Activated B cell treated with CpG ODN at 0.5 μM for 24 hours (primary cell): Measurements from ENCODE around the gene KIAA1671. TPM values are rescaled to one million over a fixed set of nuclear protein-coding genes. Genes with fewer than 3 reads are reported as not detected.

Experiments
- ATAC-seq: fragments of 200-7000 bp; cut with Tn5 transposase; one replicate; pipeline ENCODE4 v1.10.0; 2021; ENCODE audit warnings: low read depth, mild to moderate bottlenecking, moderate library complexity
- CTCF ChIA-PET: fragments of 350-600 bp; sonication (Branson Sonifier 250); formaldehyde crosslinking; loops from one replicate; lab custom pipeline; 2021; ENCODE audit warnings: antibody characterized with exemption; lab: Charles Lee
- POLR2A ChIA-PET: fragments of 350-600 bp; sonication (Branson Sonifier 250); formaldehyde crosslinking; loops from one replicate; lab custom pipeline; 2021; ENCODE audit warnings: antibody characterized with exemption; lab: Charles Lee
- DNase-seq: peaks from one replicate; pipeline ENCODE4 v3.0.0; 2022
- H3K27ac Mint-ChIP-seq: one replicate; pipeline ENCODE4 v1.8.0; 2020; ENCODE audit warnings: mixed read lengths
- H3K27me3 Mint-ChIP-seq: one replicate; pipeline ENCODE4 v1.8.0; 2021; ENCODE audit warnings: mixed read lengths
- H3K36me3 Mint-ChIP-seq: one replicate; pipeline ENCODE4 v1.8.0; 2021; ENCODE audit warnings: low read depth, mixed read lengths
- H3K4me1 Mint-ChIP-seq: one replicate; pipeline ENCODE4 v1.8.0; 2021; ENCODE audit warnings: mixed read lengths
- H3K4me3 Mint-ChIP-seq: one replicate; pipeline ENCODE4 v1.8.0; 2020; ENCODE audit warnings: mild to moderate bottlenecking, mixed read lengths
- H3K9me3 Mint-ChIP-seq: one replicate; pipeline ENCODE4 v1.8.0; 2020; ENCODE audit warnings: mixed read lengths
- CTCF ChIP-seq: fragments of 200-600 bp; IDR thresholded peaks from one replicate; pipeline ENCODE4 v1.8.0; 2022; ENCODE audit warnings: antibody characterized with exemption, mild to moderate bottlenecking
- intact Hi-C: fragments of 100-400 bp; cut with micrococcal nuclease; formaldehyde crosslinking; loops from one replicate; pipeline ENCODE4 v1.15.1; 2024
- total RNA-seq: library from RNA; stranded (reverse); gene quantifications from 2 replicates; pipeline ENCODE4 v1.2.3, GENCODE V29; 2022

Gene KIAA1671
- total RNA-seq, 1 donor from 2014 or later: 0.04 TPM

GRCh38 chr22:25196326-25196725 lies 243.8 kb downstream of the KIAA1671 start:
- intact Hi-C loops: no loop called here
- no peaks in the 10 kb centered on the region for H3K4me1 Mint-ChIP-seq
- no peak for ATAC-seq

DNA sequence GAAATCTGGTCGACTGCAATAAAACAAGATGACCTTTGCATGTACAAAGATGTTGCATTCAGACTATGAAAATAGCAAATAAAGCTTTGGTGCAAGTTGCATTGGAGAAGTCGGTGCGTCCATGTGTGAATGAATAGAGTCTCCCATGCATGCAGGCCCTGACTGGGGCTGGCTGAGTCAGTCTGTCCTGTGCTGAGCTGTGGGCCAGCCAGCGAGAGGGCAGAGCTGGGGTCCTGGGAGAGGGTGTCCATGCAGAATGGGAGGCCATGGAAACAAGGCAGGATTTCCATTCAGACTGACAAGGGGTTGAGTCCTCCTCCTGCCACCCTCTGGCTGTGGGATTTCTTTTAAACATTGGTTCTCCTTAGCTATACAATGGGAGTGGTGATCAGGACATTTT lies 244.8 kb downstream of the KIAA1671 start:
- H3K9me3 Mint-ChIP-seq: no peaks in the 10 kb centered on the region
- intact Hi-C loops: no loop called here
- H3K27me3 Mint-ChIP-seq: peaks cover 3% of the 10 kb centered on the region

More at GRCh38 chr22:25196326-25196725, 243.8 kb downstream of the KIAA1671 start:
- H3K4me3 Mint-ChIP-seq: no peak overlapping the region
- no peak for DNase-seq
- no peak for TF ChIP-seq CTCF
- H3K36me3 Mint-ChIP-seq: no peaks in the 10 kb centered on the region
- peaks cover 1% of the 10 kb centered on the region for H3K27me3 Mint-ChIP-seq
- no peak overlapping the region for H3K27ac Mint-ChIP-seq
- ChIA-PET CTCF (no interaction called here), POLR2A (no interaction called here)
- H3K9me3 Mint-ChIP-seq: no peaks in the 10 kb centered on the region

DNA sequence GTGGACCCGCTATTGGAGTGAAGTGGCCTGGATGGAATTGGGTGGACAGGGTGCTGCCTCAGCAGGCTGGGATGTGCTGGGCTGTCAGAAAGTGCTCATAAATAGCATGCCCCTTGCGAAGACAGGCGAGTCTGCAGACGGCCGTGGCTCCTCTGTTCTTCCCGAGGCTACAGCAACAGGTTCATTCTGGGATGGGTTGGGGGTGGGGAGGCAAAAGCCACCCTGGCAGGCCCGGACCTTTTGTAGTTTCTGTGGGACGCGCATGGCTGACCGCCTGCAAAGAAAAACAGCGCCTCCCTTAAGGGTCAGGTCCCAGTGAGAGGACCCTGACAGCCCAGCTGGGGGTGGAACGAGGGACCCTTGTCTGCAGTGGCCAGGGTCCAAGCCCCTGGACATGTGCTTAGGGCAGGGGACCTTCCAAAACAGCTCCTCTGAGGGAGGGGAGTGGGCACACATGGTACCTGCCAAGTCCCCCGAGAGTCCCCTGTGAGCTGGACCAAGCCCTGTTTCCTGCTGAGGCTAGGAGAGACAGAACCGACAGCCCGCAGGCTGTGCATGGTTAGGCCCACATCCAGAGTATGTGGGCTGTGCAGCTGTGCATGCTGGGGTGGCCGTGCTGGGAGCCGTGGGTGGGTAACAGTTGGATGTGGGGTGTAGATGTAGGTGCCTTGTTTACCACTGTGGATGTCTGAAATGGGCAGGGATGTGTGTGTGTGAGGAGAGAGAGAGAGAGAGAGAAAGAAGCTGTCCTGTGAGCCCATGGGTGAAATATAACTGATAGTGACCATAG lies 247.4 kb downstream of the KIAA1671 start, which contains the start of gene CRYBB3:
Gene CRYBB3 (plus strand): TSS at position 128 of the 790 bp plus-strand sequence. CDS start 1,539 bp downstream, outside the sequence.
- ChIA-PET CTCF (interaction anchor here (0.6 kb wide), 1 partner anchor 311 kb away, joined by 3 read pairs; no protein-coding TSS in a partner anchor), POLR2A (no interaction called here)
- Mint-ChIP-seq H3K27ac (no peak within 1 kb of the TSS), H3K4me1 (no peaks in the 10 kb centered on the region), H3K4me3 (no peak within 1 kb of the TSS), H3K36me3 (no peaks in the 10 kb centered on the region), H3K9me3 (no peaks in the 10 kb centered on the region), H3K27me3 (peaks cover 4% of the 10 kb centered on the region)
- TF ChIP-seq CTCF: no peak
- ATAC-seq (no peak), DNase-seq (no peak)
- intact Hi-C loops: no loop called here

More for the DNA sequence above, 244.8 kb downstream of the KIAA1671 start:
- CTCF ChIA-PET: no interaction called here
- ATAC-seq: no peak
- no peak for DNase-seq
- Mint-ChIP-seq H3K27ac (no peak overlapping the region), H3K36me3 (no peaks in the 10 kb centered on the region), H3K4me1 (no peaks in the 10 kb centered on the region), H3K4me3 (no peak overlapping the region)
- POLR2A ChIA-PET: no interaction called here
- TF ChIP-seq CTCF: no peak

DNA sequence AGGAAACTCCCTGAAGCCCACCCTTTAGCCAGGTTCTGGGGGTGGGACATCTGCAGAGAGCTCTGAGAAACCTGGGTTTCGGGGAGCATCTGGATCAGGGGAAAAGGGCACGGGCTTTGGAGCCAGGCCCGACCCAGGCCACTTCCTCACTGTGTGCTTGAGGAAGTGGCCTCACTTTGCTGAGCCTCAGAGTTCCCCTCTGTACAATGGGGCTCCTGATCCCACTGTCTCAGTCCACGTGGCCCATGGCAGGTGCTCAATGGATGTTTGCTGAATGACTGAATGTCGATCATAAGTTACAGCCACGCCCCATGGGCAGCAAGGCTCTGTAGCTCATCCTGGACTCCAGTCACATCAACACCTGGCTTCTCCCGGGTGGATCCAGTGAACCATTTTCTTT lies 248.5 kb downstream of the KIAA1671 start:
- intact Hi-C loops: no loop called here
- H3K4me1 Mint-ChIP-seq: no peaks in the 10 kb centered on the region
- ChIA-PET CTCF (no interaction called here), POLR2A (no interaction called here)
- DNase-seq (no peak), ATAC-seq (no peak)
- H3K4me3 Mint-ChIP-seq: no peak overlapping the region
- no peaks in the 10 kb centered on the region for H3K9me3 Mint-ChIP-seq
- H3K36me3 Mint-ChIP-seq: no peaks in the 10 kb centered on the region
- H3K27me3 Mint-ChIP-seq: peaks cover 4% of the 10 kb centered on the region
- no peak overlapping the region for H3K27ac Mint-ChIP-seq
- no peak for TF ChIP-seq CTCF

DNA sequence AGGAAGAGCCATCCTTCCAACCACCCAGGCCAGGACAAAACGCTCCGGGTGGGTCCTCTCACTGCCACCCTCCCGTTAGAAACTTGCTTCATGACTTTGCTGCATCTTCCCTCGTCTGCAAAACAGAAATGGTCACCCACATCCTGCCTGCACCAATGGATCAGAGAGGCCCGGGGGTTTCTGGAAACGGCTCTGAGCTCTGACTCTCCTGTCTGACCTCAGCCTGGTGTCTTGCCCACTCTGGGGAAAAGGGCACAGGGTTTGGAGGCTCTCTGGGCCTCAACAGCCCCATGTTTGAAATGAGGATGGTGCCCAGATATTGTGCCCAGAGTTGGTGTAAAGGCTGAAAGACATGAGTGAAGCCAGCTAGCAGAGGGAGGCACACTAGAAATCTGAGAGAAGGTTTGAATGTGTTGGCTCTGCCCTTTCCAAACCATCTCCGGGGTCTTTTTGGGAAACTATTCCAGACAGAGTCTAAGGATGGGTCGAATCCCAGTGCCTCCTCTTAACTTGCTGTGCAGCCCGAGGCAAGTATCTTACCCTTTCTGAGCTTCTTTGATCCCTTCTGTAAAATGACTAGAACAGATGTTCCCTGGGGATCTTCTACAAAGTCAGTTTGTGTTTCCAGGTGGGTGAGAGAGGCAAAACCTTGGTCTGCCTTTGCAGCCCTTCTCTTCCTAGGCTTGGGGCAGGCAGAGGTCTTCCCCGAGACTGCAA lies 249.2 kb downstream of the KIAA1671 start:
- ChIA-PET POLR2A (interaction anchor here (0.5 kb wide), 1 partner anchor 36 kb away, joined by 3 read pairs; no protein-coding TSS in a partner anchor), CTCF (no interaction called here)
- no peak overlapping the region for H3K4me3 Mint-ChIP-seq
- TF ChIP-seq CTCF: no peak
- DNase-seq (no peak), ATAC-seq (no peak)
- H3K27ac Mint-ChIP-seq: no peak overlapping the region
- H3K9me3 Mint-ChIP-seq: no peaks in the 10 kb centered on the region
- peaks cover 4% of the 10 kb centered on the region for H3K27me3 Mint-ChIP-seq
- intact Hi-C loops: loop anchor here (1.0 to 2.0 kb wide), 2 partner anchors 161 to 571 kb away; no protein-coding TSS in a partner anchor
- H3K4me1 Mint-ChIP-seq: no peaks in the 10 kb centered on the region
- no peaks in the 10 kb centered on the region for H3K36me3 Mint-ChIP-seq
